ENCODE measurements around the gene ZBTB45. TPM values are rescaled to one million over a fixed set of nuclear protein-coding genes. Genes with fewer than 3 reads are reported as not detected.
A peak's percentile ranks its signal among the peaks of the same experiment; 100 is the strongest.

ZBTB45 gene
- total and polyA plus RNA-seq, 9 of the 15 experiments (the other 6 are each of a cell fraction or from before 2014, with no cell fraction given) = 0.08 to 16.1 (median 1.8) TPM

- TF ChIP-seq PRDM10 (IDR thresholded peaks at IDR 0.05; ENCODE audit: partially characterized antibody) = peak; percentile 62
- TF ChIP-seq RFX1 (IDR thresholded peaks at IDR 0.05) = no peak
- no peak for TF ChIP-seq SREBF1 (IDR thresholded peaks at IDR 0.05; ENCODE audit: borderline replicate concordance, low read depth, low read length)
- TF ChIP-seq POLR2H (tag; IDR thresholded peaks at IDR 0.05; ENCODE audit: low read depth) = peak; percentile 95
- TF ChIP-seq HNRNPL (IDR thresholded peaks at IDR 0.05; ENCODE audit: low read depth, low read length) = peak; percentile 28; the same call in 1 of the 2 replicates
- no peak; a peak in 1 of 4 replicates for TF ChIP-seq ARNT (IDR thresholded peaks at IDR 0.05)
- TF ChIP-seq HOXB6 (CRISPR knock-in tag; IDR thresholded peaks at IDR 0.05; ENCODE audit: borderline replicate concordance) = no peak
- TF ChIP-seq BRF1 (IDR thresholded peaks at IDR 0.05; ENCODE audit: borderline replicate concordance, extremely low read depth, insufficient read length) = no peak
- peak; percentile 93 for TF ChIP-seq FUS (optimal IDR thresholded peaks at IDR 0.05; ENCODE audit: low read depth, low read length)
- peak; percentile 26; the same call in 1 of the 2 replicates for TF ChIP-seq CHD2 (IDR thresholded peaks at IDR 0.05; ENCODE audit: low read depth, low read length)
- TF ChIP-seq ZNF436 (CRISPR knock-in tag; IDR thresholded peaks at IDR 0.05) = no peak
- TF ChIP-seq, protein P1, sequence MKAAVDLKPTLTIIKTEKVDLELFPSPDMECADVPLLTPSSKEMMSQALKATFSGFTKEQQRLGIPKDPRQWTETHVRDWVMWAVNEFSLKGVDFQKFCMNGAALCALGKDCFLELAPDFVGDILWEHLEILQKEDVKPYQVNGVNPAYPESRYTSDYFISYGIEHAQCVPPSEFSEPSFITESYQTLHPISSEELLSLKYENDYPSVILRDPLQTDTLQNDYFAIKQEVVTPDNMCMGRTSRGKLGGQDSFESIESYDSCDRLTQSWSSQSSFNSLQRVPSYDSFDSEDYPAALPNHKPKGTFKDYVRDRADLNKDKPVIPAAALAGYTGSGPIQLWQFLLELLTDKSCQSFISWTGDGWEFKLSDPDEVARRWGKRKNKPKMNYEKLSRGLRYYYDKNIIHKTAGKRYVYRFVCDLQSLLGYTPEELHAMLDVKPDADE (conservative IDR thresholded peaks at IDR 0.05; ENCODE audit: control insufficient read depth, low read depth, low read length) = peak; percentile 46; the same call in 1 of the 2 replicates
- TF ChIP-seq GABPA (tag; conservative IDR thresholded peaks at IDR 0.05; ENCODE audit: low read depth) = peak; percentile 64
- no peak for TF ChIP-seq MAFF (IDR thresholded peaks at IDR 0.05; ENCODE audit: low read length)
- peak; percentile 96 for TF ChIP-seq NBN (IDR thresholded peaks at IDR 0.05; ENCODE audit: low read depth)
- TF ChIP-seq TFAP4 (CRISPR knock-in tag; IDR thresholded peaks at IDR 0.05; ENCODE audit: borderline replicate concordance) = peak; percentile 79; the same call in 1 of the 2 replicates
- TF ChIP-seq ZNF263 (CRISPR knock-in tag; IDR thresholded peaks at IDR 0.05; ENCODE audit: borderline replicate concordance) = 0 out of 2 replicates have a peak, but pooled peaks have one; percentile 32
- no peak for TF ChIP-seq ZNF408 (CRISPR knock-in tag; IDR thresholded peaks at IDR 0.05; ENCODE audit: low read depth)
- TF ChIP-seq, protein P2, sequence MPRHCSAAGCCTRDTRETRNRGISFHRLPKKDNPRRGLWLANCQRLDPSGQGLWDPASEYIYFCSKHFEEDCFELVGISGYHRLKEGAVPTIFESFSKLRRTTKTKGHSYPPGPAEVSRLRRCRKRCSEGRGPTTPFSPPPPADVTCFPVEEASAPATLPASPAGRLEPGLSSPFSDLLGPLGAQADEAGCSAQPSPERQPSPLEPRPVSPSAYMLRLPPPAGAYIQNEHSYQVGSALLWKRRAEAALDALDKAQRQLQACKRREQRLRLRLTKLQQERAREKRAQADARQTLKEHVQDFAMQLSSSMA (CRISPR knock-in tag; IDR thresholded peaks at IDR 0.05) = no peak
Observed at GRCh38 chr19:58543826-58544590, 24.4 kb upstream of the ZBTB45 start, which contains the start of gene TRIM28 (continued).

Data from K562 (cell line).